GM23338 (cell line): Measurements from ENCODE around the gene KCNT2. TPM values are rescaled to one million over a fixed set of nuclear protein-coding genes. Genes with fewer than 3 reads are reported as not detected.

ENCODE experiments used
- ATAC-seq: fragments of 200-7000 bp; cut with Tn5 transposase; 3 replicates; pipeline ENCODE4 v1.9.1; 2020
- DNase-seq: peaks from one replicate; pipeline ENCODE4 v3.0.0-alpha.2; 2015; ENCODE audit warnings: low spot score
- H2AFZ ChIP-seq: fragments of 200-600 bp; sonication (generic); 2 replicates; pipeline ENCODE4 v1.8.0; 2016; ENCODE audit warnings: antibody characterized with exemption, mild to moderate bottlenecking, moderate library complexity
- H3F3A ChIP-seq: fragments of 200-600 bp; sonication (generic); replicated peaks from 2 replicates; pipeline ENCODE4 v1.8.0; 2017; ENCODE audit warnings: antibody characterized with exemption, mixed run types, low read depth
- H3K27ac ChIP-seq: fragments of 200-600 bp; sonication (generic); 2 replicates; pipeline ENCODE4 v1.6.1; 2016; ENCODE audit warnings: low read depth
- H3K27me3 ChIP-seq: fragments of 200-600 bp; sonication (generic); 2 replicates; pipeline ENCODE4 v1.8.0; 2016; ENCODE audit warnings: mild to moderate bottlenecking, mixed run types, moderate library complexity; ENCODE audit not compliant: insufficient read depth
- H3K36me3 ChIP-seq: fragments of 200-600 bp; sonication (generic); 2 replicates; pipeline ENCODE4 v1.8.0; 2016; ENCODE audit warnings: mild to moderate bottlenecking; ENCODE audit not compliant: insufficient read depth
- H3K4me1 ChIP-seq: fragments of 200-600 bp; sonication (generic); 2 replicates; pipeline ENCODE4 v1.8.0; 2016; ENCODE audit warnings: mild to moderate bottlenecking, moderate library complexity; ENCODE audit not compliant: insufficient read depth
- H3K4me2 ChIP-seq: fragments of 200-600 bp; sonication (generic); 2 replicates; pipeline ENCODE4 v1.7.1; 2017; ENCODE audit warnings: mixed run types
- H3K4me3 ChIP-seq: fragments of 200-600 bp; sonication (generic); 2 replicates; pipeline ENCODE4 v1.6.1; 2016; ENCODE audit warnings: mixed run types
- H3K79me2 ChIP-seq: fragments of 200-600 bp; sonication (generic); replicated peaks from 2 replicates; pipeline ENCODE4 v1.8.0; 2017; ENCODE audit warnings: mild to moderate bottlenecking; ENCODE audit not compliant: insufficient read depth
- H3K9me2 ChIP-seq: fragments of 200-600 bp; sonication (generic); 2 replicates; pipeline ENCODE4 v1.8.0; 2017; ENCODE audit not compliant: insufficient read depth
- H4K20me1 ChIP-seq: fragments of 200-600 bp; sonication (generic); replicated peaks from 2 replicates; pipeline ENCODE4 v1.8.0; 2017; ENCODE audit warnings: mild to moderate bottlenecking; ENCODE audit not compliant: insufficient read depth
- H3K27ac Mint-ChIP-seq: 2 replicates; pipeline ENCODE4 v1.8.0; 2020; ENCODE audit warnings: inconsistent platforms, mild to moderate bottlenecking, moderate library complexity, mixed read lengths
- H3K27me3 Mint-ChIP-seq: 3 replicates; pipeline ENCODE4 v1.8.0; 2022; ENCODE audit warnings: low read depth, mild to moderate bottlenecking, moderate library complexity, mixed read lengths, inconsistent platforms; ENCODE audit not compliant: insufficient read depth, poor library complexity
- H3K36me3 Mint-ChIP-seq: 3 replicates; pipeline ENCODE4 v1.8.0; 2021; ENCODE audit warnings: low read depth, mild to moderate bottlenecking, inconsistent platforms, moderate library complexity, mixed read lengths
- H3K4me1 Mint-ChIP-seq: 3 replicates; pipeline ENCODE4 v1.8.0; 2020; ENCODE audit warnings: mild to moderate bottlenecking, inconsistent platforms, mixed read lengths
- H3K4me3 Mint-ChIP-seq: 3 replicates; pipeline ENCODE4 v1.8.0; 2021; ENCODE audit warnings: moderate library complexity, mild to moderate bottlenecking, inconsistent platforms, mixed read lengths
- H3K9me3 Mint-ChIP-seq: 3 replicates; pipeline ENCODE4 v1.8.0; 2020; ENCODE audit warnings: moderate library complexity, mild to moderate bottlenecking, inconsistent platforms, mixed read lengths
- CTCF ChIP-seq, 2 experiments: fragments of 200-600 bp in 1 of 2; sonication (generic) in 1 of 2; conservative IDR thresholded peaks; 2 replicates each; pipeline versions ENCODE4 v1.5.1 to v1.6.1; 2016 to 2017; ENCODE audit warnings: antibody characterized with exemption in 2 of 2, low read depth in 2 of 2, mild to moderate bottlenecking in 2 of 2, moderate library complexity in 1 of 2
- ETS1 ChIP-seq: IDR thresholded peaks from 2 replicates; pipeline ENCODE4 v1.6.1; 2016; ENCODE audit warnings: antibody characterized with exemption
- EZH2 ChIP-seq: fragments of 200-600 bp; sonication (generic); IDR thresholded peaks from one replicate; pipeline ENCODE4 v1.8.0; 2017; ENCODE audit warnings: antibody characterized with exemption, mild to moderate bottlenecking, low read depth; ENCODE audit not compliant: unreplicated experiment
- EZH2phosphoT487 ChIP-seq: fragments of 200-600 bp; sonication (generic); IDR thresholded peaks from one replicate; pipeline ENCODE4 v1.8.1; 2018; ENCODE audit warnings: antibody characterized with exemption; ENCODE audit not compliant: unreplicated experiment
- JUNB ChIP-seq: IDR thresholded peaks from one replicate; pipeline ENCODE4 v1.6.1; 2016; ENCODE audit warnings: antibody characterized with exemption; ENCODE audit not compliant: unreplicated experiment
- NANOG ChIP-seq: IDR thresholded peaks from 2 replicates; pipeline ENCODE4 v1.6.1; 2016; ENCODE audit warnings: antibody characterized with exemption, borderline replicate concordance
- POLR2AphosphoS5 ChIP-seq: IDR thresholded peaks from 2 replicates; pipeline ENCODE4 v1.6.1; 2016; ENCODE audit warnings: antibody characterized with exemption, low read depth
- REST ChIP-seq: IDR thresholded peaks from one replicate; pipeline ENCODE4 v1.6.1; 2018; ENCODE audit warnings: antibody characterized with exemption; ENCODE audit not compliant: unreplicated experiment
- ZNF114 ChIP-seq: fragments of 250-450 bp; sonication (Bioruptor Pico); IDR thresholded peaks from 2 replicates; pipeline ENCODE4 v1.5.0; 2020; ENCODE audit warnings: mild to moderate bottlenecking, moderate library complexity
- ZNF331 ChIP-seq: fragments of 250-450 bp; sonication (Bioruptor Pico); IDR thresholded peaks from 2 replicates; pipeline ENCODE4 v1.5.0; 2020; ENCODE audit warnings: low read depth, mild to moderate bottlenecking, moderate library complexity
- polyA plus RNA-seq: library from polyadenylated mRNA; unstranded; fragments of >200 nt; fragmentation: Nextera tagmentation; extraction: Ambion mirVana; gene quantifications from 2 replicates; pipeline ENCODE4 v1.2.1, GENCODE V29; 2016
- total RNA-seq: library from RNA; depleted of rRNA; stranded (reverse); fragments of >200 nt; shearing (Covaris generic); gene quantifications from 2 replicates; pipeline ENCODE4 v1.2.3, GENCODE V29; 2014

The KCNT2 gene
- total and polyA plus RNA-seq, 2 experiments from 2014 or later, result 5.4 to 13.4 TPM

- DNase-seq (no peak), ATAC-seq (no peak)
- H4K20me1 ChIP-seq, result no peaks in the 10 kb centered on the region
- H3K36me3 ChIP-seq, result no peaks in the 10 kb centered on the region
- H3F3A ChIP-seq, result no peaks in the 10 kb centered on the region
- no peaks in the 10 kb centered on the region for H3K9me2 ChIP-seq
- no peaks in the 10 kb centered on the region for H3K36me3 Mint-ChIP-seq
- H3K27me3 ChIP-seq, result no peaks in the 10 kb centered on the region
- H2AFZ ChIP-seq, result no peak overlapping the region
- H3K27me3 Mint-ChIP-seq, result peaks cover 4% of the 10 kb centered on the region
- H3K9me3 Mint-ChIP-seq, result no peaks in the 10 kb centered on the region
- H3K27ac ChIP-seq, result no peak overlapping the region
- H3K4me1 Mint-ChIP-seq, result no peaks in the 10 kb centered on the region
- no peaks in the 10 kb centered on the region for H3K79me2 ChIP-seq
- no peaks in the 10 kb centered on the region for H3K4me1 ChIP-seq
- H3K4me3 ChIP-seq, result no peak overlapping the region
- H3K4me2 ChIP-seq, result no peak overlapping the region
- H3K27ac Mint-ChIP-seq, result no peak overlapping the region
- TF ChIP-seq JUNB (no peak), ETS1 (no peak), REST (no peak), NANOG (no peak), CTCF (conservative IDR thresholded peaks at IDR 0.05; ENCODE audit: low read depth in 2 of 2) (no peak), EZH2phosphoT487 (no peak), POLR2AphosphoS5 (no peak), ZNF331 (CRISPR knock-in tag) (no peak), ZNF114 (no peak)
- no peak overlapping the region for H3K4me3 Mint-ChIP-seq
These were observed 30.2 kb upstream of the KCNT2 start for GRCh38 chr1:196638466-196638865.

GRCh38 chr1:196637606-196638005 lies 29.4 kb upstream of the KCNT2 start:
- no peak overlapping the region for H3K4me3 Mint-ChIP-seq
- H3K4me1 ChIP-seq, result no peaks in the 10 kb centered on the region
- no peak overlapping the region for H3K27ac Mint-ChIP-seq
- H3K79me2 ChIP-seq, result no peaks in the 10 kb centered on the region
- H3K36me3 ChIP-seq, result no peaks in the 10 kb centered on the region
- peaks cover 4% of the 10 kb centered on the region for H3K27me3 Mint-ChIP-seq
- no peak overlapping the region for H3K27ac ChIP-seq
- H3K4me2 ChIP-seq, result no peak overlapping the region
- ATAC-seq, result no peak
- H3K36me3 Mint-ChIP-seq, result no peaks in the 10 kb centered on the region
- H3K9me2 ChIP-seq, result no peaks in the 10 kb centered on the region
- no peaks in the 10 kb centered on the region for H4K20me1 ChIP-seq
- H3F3A ChIP-seq, result no peaks in the 10 kb centered on the region
- H3K9me3 Mint-ChIP-seq, result no peaks in the 10 kb centered on the region
- H3K4me1 Mint-ChIP-seq, result no peaks in the 10 kb centered on the region
- no peaks in the 10 kb centered on the region for H3K27me3 ChIP-seq
- H2AFZ ChIP-seq, result no peak overlapping the region
- no peak for DNase-seq
- H3K4me3 ChIP-seq, result no peak overlapping the region
- TF ChIP-seq EZH2, result no peak
- no peak for TF ChIP-seq ETS1
- TF ChIP-seq ZNF331 (CRISPR knock-in tag), result no peak
